ENCODE measurements around the gene MELTF. TPM values are rescaled to one million over a fixed set of nuclear protein-coding genes. Genes with fewer than 3 reads are reported as not detected.

MELTF gene
- total and polyA plus RNA-seq, 2 of the 13 experiments (the other 11 are each of a cell fraction or from before 2014, with no cell fraction given): 3.2 to 7.5 TPM

- TF ChIP-seq ZBTB39 (CRISPR knock-in tag; IDR thresholded peaks at IDR 0.05) (no peak), MTERF4 (CRISPR knock-in tag; IDR thresholded peaks at IDR 0.05) (no peak), ELF4 (CRISPR knock-in tag; IDR thresholded peaks at IDR 0.05; ENCODE audit: borderline replicate concordance) (no peak), NPAS2 (CRISPR knock-in tag; IDR thresholded peaks at IDR 0.05; ENCODE audit: borderline replicate concordance) (no peak), ZMYM4 (CRISPR knock-in tag; IDR thresholded peaks at IDR 0.05) (peak; percentile 39; the same call in 1 of the 2 replicates), SIX4 (CRISPR knock-in tag; IDR thresholded peaks at IDR 0.05) (no peak), GLMP (CRISPR knock-in tag; IDR thresholded peaks at IDR 0.05; ENCODE audit: borderline replicate concordance) (no peak), SUZ12 (IDR thresholded peaks at IDR 0.05; ENCODE audit: low read depth, low read length) (no peak), KAT8 (CRISPR knock-in tag; IDR thresholded peaks at IDR 0.05) (0 out of 2 replicates have a peak, but pooled peaks have one; percentile 21), ZNF746 (CRISPR knock-in tag; IDR thresholded peaks at IDR 0.05) (no peak), ELK4 (CRISPR knock-in tag; IDR thresholded peaks at IDR 0.05; ENCODE audit: borderline replicate concordance) (no peak), ZSCAN29 (CRISPR knock-in tag; conservative IDR thresholded peaks at IDR 0.05) (no peak), CEBPB (IDR thresholded peaks at IDR 0.05; ENCODE audit: borderline replicate concordance, low read depth, low read length) (no peak), ZNF577 (CRISPR knock-in tag; IDR thresholded peaks at IDR 0.05; ENCODE audit: borderline replicate concordance, low read depth) (no peak), ZNF704 (CRISPR knock-in tag; IDR thresholded peaks at IDR 0.05; ENCODE audit: borderline replicate concordance) (0 out of 2 replicates have a peak, but pooled peaks have one; percentile 73), SNAPC5 (CRISPR knock-in tag; IDR thresholded peaks at IDR 0.05; ENCODE audit: borderline replicate concordance) (no peak), ZNF7 (CRISPR knock-in tag; IDR thresholded peaks at IDR 0.05) (no peak), ZFYVE20 (CRISPR knock-in tag; IDR thresholded peaks at IDR 0.05; ENCODE audit: borderline replicate concordance, low read depth) (no peak), ERF (CRISPR knock-in tag; IDR thresholded peaks at IDR 0.05) (0 out of 2 replicates have a peak, but pooled peaks have one; percentile 30), ZNF607 (CRISPR knock-in tag; IDR thresholded peaks at IDR 0.05; ENCODE audit: borderline replicate concordance) (no peak), ZNF614 (CRISPR knock-in tag; IDR thresholded peaks at IDR 0.05; ENCODE audit: borderline replicate concordance) (no peak), MBD4 (IDR thresholded peaks at IDR 0.05; ENCODE audit: borderline replicate concordance, low read length) (no peak)
Measured at GRCh38 chr3:197029511-197030167, at the start of gene MELTF (continued).

Measured in HepG2 (cell line).